ENCODE measurements around the gene NFATC3.

NFATC3 gene

DNA sequence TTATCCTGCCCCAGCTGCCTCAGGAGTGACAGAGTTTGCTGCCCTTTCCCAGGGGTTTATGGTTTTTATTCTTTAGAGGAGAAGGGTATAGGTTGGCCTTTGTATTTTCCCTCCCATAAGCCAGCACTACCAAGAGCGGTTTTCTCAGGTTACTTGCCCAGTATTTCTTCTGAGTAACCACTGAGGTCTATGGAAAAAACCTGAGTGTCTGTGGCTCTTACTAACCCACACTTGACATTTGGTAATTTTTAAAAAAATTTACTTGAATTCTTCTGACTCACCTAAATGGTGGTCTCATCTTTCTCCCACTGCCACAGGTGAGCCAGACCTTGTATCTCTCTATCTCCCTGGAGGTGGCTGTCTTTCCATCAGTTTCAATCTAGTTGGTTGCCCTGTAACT is 185.2 kb downstream of the NFATC3 start:
- no peak overlapping the region for H3K4me3 ChIP-seq (ENCODE audit: low read depth, low read length)
- TF ChIP-seq, protein P1, sequence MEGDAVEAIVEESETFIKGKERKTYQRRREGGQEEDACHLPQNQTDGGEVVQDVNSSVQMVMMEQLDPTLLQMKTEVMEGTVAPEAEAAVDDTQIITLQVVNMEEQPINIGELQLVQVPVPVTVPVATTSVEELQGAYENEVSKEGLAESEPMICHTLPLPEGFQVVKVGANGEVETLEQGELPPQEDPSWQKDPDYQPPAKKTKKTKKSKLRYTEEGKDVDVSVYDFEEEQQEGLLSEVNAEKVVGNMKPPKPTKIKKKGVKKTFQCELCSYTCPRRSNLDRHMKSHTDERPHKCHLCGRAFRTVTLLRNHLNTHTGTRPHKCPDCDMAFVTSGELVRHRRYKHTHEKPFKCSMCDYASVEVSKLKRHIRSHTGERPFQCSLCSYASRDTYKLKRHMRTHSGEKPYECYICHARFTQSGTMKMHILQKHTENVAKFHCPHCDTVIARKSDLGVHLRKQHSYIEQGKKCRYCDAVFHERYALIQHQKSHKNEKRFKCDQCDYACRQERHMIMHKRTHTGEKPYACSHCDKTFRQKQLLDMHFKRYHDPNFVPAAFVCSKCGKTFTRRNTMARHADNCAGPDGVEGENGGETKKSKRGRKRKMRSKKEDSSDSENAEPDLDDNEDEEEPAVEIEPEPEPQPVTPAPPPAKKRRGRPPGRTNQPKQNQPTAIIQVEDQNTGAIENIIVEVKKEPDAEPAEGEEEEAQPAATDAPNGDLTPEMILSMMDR (IDR thresholded peaks at IDR 0.05; ENCODE audit: low read depth, low read length), result no peak

DNA sequence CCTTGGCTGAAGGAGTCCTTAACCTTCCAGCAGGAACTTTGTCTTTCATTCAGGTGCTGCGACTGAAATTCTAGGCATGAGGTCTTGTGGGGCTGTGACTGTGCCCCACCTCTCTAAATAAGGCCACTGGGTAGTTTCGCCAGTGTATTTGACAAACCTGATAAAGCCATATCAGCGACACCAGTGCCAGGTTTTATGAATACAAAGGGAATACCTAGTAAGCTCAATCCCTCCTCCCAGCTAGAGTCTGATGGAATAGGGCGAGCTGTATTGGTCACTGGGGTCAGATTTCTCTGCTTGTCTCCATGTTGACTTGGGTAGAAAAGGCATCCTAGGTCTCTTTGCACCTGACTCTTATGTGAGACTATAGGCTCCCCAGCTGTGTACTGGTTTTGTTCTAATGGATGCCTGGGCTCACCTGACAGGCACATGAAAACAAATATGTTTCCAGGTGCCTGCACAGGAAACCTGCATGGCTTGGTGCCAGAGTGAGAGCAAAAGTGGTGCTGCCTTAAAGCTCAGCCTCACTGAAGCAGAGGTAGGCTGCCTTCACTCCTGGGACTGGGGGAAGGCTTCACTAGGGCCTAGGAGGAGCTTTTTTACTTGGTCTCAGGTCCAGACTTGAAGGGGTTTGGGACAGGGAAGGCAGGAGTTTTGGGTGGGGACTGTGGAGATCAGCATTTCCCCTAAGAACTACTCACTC is 187.5 kb downstream of the NFATC3 start:
- H3K4me3 ChIP-seq (ENCODE audit: low read depth, low read length), result no peak overlapping the region
- TF ChIP-seq, protein P1 (IDR thresholded peaks at IDR 0.05; ENCODE audit: low read depth, low read length), result no peak

DNA sequence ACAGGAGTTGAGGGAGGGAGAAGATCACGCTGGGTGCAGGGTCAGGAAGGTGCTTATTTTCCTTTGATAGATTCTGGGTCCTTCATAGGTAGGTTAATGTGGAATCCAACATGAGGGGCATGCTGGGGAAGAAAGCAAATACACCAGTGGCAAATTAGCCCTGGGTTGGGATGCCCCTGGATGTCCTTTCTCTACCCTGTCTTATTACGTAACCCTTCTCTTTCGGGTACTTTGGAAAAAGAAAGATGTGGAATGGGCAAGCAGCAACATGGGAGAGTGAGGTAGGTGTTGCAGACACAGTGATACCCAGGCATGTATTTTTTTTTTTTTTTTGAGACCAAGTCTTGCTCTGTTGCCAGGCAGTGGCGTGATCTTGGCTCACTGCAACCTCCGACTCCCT is 188.3 kb downstream of the NFATC3 start:
- no peak overlapping the region for H3K4me3 ChIP-seq (ENCODE audit: low read depth, low read length)
- TF ChIP-seq, protein P1 (IDR thresholded peaks at IDR 0.05; ENCODE audit: low read depth, low read length), result no peak

DNA sequence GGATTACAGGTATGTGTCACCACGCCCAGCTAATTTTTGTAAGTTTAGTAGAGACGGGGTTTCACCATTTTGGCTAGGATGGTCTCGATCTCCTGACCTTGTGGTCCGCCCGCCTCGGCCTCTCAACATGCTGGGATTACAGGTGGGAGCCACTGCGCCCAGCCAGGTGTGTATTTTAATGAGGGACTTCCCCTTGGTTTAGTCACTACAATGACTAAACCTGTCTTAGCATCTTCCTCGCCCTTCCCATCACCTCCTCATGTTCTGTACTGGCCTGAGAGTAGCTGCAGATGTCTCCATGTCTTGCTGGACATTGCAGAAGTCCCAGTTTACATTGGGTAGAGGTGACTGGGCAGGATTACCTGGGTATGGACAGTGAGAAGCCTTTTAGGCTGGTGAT is 188.7 kb downstream of the NFATC3 start:
- TF ChIP-seq, protein P1 (IDR thresholded peaks at IDR 0.05; ENCODE audit: low read depth, low read length), result no peak
- no peak overlapping the region for H3K4me3 ChIP-seq (ENCODE audit: low read depth, low read length)

DNA sequence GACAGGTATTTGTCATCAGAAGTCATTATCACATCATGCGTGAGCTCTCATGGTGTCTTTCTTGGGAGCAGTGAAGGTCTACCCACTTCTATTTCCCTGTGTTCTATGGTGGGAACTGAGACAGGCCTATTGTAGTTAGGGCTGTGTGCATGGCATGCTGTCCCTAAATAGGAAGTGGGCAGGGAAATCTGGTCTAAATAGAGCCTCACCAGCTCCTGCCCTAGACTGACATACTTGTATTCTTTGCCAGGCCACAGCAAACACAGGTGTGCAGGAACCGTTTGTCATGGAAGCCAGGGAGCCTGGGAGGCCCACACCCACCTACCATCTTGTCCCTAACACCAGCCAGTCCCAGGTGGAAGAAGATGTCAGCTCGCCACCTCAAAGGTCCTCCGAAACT is 189.3 kb downstream of the NFATC3 start:
- TF ChIP-seq, protein P1 (IDR thresholded peaks at IDR 0.05; ENCODE audit: low read depth, low read length), result no peak
- H3K4me3 ChIP-seq (ENCODE audit: low read depth, low read length), result no peak overlapping the region

DNA sequence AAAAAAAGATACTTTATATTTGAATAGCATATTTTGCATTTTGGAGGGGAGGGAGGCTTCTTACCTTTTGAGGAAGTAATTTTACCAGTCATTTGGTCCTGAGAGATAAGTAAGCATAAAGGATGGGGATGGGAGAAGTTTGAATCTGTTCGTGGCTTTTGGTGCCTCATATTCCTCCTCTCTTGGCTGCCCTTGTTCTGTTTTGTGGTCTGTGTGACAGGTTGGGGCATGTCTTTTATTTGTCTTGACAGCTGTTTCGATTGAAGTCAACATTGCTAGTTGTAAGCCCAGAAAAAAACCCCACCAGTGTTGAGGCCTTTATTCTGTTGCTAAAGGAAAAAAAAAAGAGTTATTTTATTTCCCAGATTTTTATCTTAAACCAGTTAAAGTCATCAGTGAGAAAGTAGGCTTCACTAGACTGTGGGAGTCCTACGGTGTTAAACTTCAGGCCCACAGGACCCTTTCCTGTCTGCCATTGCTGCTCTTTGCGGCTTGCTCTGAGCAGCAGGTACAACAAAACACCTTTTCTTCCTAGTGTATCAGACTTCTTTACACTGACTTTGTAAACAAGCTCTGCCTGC is 190.5 kb downstream of the NFATC3 start:
- H3K4me3 ChIP-seq (ENCODE audit: low read depth, low read length), result no peak overlapping the region
- TF ChIP-seq, protein P1 (IDR thresholded peaks at IDR 0.05; ENCODE audit: low read depth, low read length), result no peak

DNA sequence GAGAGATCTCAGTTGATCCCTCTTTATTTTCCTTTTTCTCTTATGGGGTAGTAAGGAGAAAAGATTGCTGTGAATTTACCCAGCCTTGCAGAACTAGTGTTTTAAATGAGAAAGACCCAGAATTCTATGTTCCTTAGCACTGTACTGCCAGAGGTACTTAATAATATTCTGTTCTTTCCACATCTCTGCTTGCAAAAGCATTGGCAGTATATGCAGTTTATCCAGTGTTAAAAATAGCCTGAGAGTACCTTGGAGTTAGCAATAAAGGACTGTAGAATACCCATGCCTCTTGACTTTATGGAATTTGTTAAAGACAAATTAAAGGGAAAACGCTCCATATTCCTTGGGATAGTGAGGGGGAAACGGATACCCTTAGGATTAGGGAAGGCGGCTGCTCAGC is 191.1 kb downstream of the NFATC3 start:
- TF ChIP-seq, protein P1 (IDR thresholded peaks at IDR 0.05; ENCODE audit: low read depth, low read length), result no peak
- no peak overlapping the region for H3K4me3 ChIP-seq (ENCODE audit: low read depth, low read length)
